CD14-positive monocyte (primary cell): Measurements from ENCODE around the gene NIPAL4. TPM values are rescaled to one million over a fixed set of nuclear protein-coding genes. Genes with fewer than 3 reads are reported as not detected.

Experiments
- DNase-seq, 3 donors: peaks; one replicate each; pipeline ENCODE4 v3.0.0-alpha.2; 2011 to 2022
- H2AFZ ChIP-seq: 2 replicates; pipeline ENCODE4 v1.6.0; 2012; ENCODE audit warnings: mild to moderate bottlenecking, low read depth, low read length, inconsistent platforms; ENCODE audit not compliant: insufficient read depth, poor library complexity, severe bottlenecking
- H3K27ac ChIP-seq, 2 donors: 1 replicate in 1 of 2; 2 replicates in 1 of 2; pipeline ENCODE4 v1.5.1; 2012 to 2013; ENCODE audit warnings: low read length in 2 of 2, control low read depth in 1 of 2, inconsistent platforms in 1 of 2, low read depth in 1 of 2, mild to moderate bottlenecking in 1 of 2
- H3K27me3 ChIP-seq, 2 donors: one replicate each; pipeline versions ENCODE4 v1.6.0 to v1.6.1; 2011 to 2013; ENCODE audit warnings: low read length in 2 of 2; ENCODE audit not compliant: control insufficient read depth in 2 of 2, insufficient read depth in 2 of 2
- H3K36me3 ChIP-seq, 2 donors: replicated peaks in 1 of 2; 1 replicate in 1 of 2; 2 replicates in 1 of 2; pipeline versions ENCODE4 v1.5.1 to v1.6.1; 2012 to 2013; ENCODE audit warnings: low read length in 2 of 2, control low read depth in 1 of 2, inconsistent platforms in 1 of 2, mild to moderate bottlenecking in 1 of 2; ENCODE audit not compliant: insufficient read depth in 2 of 2, control insufficient read depth in 1 of 2
- H3K4me1 ChIP-seq, 2 donors: 1 replicate in 1 of 2; 2 replicates in 1 of 2; pipeline versions ENCODE4 v1.5.1 to v1.6.1; 2012 to 2013; ENCODE audit warnings: low read length in 2 of 2, control low read depth in 1 of 2, inconsistent platforms in 1 of 2, mild to moderate bottlenecking in 1 of 2, moderate library complexity in 1 of 2; ENCODE audit not compliant: insufficient read depth in 2 of 2, control insufficient read depth in 1 of 2
- H3K4me2 ChIP-seq: replicated peaks from 2 replicates; pipeline ENCODE3; 2012; ENCODE audit warnings: low read length, moderate library complexity, mild to moderate bottlenecking; ENCODE audit not compliant: poor library complexity, severe bottlenecking; ENCODE audit errors: extremely low read depth
- H3K4me3 ChIP-seq, 3 experiments: fragments of 200-600 bp in 1 of 3; sonication (generic) in 1 of 3; replicated peaks in 1 of 3; 1 replicate in 2 of 3; 2 replicates in 1 of 3; pipeline ENCODE4 v1.5.1; 2011 to 2013; ENCODE audit warnings: low read length in 3 of 3, mild to moderate bottlenecking in 3 of 3, control low read depth in 2 of 3, low read depth in 2 of 3, inconsistent platforms in 1 of 3, moderate library complexity in 1 of 3
- H3K79me2 ChIP-seq: 2 replicates; pipeline ENCODE4 v1.6.0; 2012; ENCODE audit warnings: mild to moderate bottlenecking, control low read depth, inconsistent platforms, low read length, moderate library complexity; ENCODE audit not compliant: insufficient read depth
- H3K9ac ChIP-seq: 2 replicates; pipeline ENCODE4 v1.6.0; 2017; ENCODE audit warnings: low read length, mild to moderate bottlenecking; ENCODE audit not compliant: insufficient read depth, poor library complexity, severe bottlenecking
- H3K9me3 ChIP-seq, 2 donors: replicated peaks in 1 of 2; 1 replicate in 1 of 2; 2 replicates in 1 of 2; pipeline versions ENCODE4 v1.5.1 to v1.6.1; 2012 to 2013; ENCODE audit warnings: low read length in 2 of 2, control low read depth in 1 of 2; ENCODE audit not compliant: control insufficient read depth in 1 of 2, insufficient read depth in 1 of 2
- H4K20me1 ChIP-seq: 2 replicates; pipeline ENCODE4 v1.6.0; 2012; ENCODE audit warnings: mild to moderate bottlenecking, low read length, control low read depth, moderate library complexity; ENCODE audit not compliant: insufficient read depth
- H3K27ac Mint-ChIP-seq, 7 donors: one replicate each; pipeline ENCODE4 v1.8.0; 2020; ENCODE audit warnings: mild to moderate bottlenecking in 7 of 7, mixed read lengths in 7 of 7, moderate library complexity in 6 of 7, inconsistent platforms in 2 of 7
- H3K27me3 Mint-ChIP-seq, 3 donors: one replicate each; pipeline ENCODE4 v1.8.0; 2021 to 2022; ENCODE audit warnings: low read depth in 3 of 3, mild to moderate bottlenecking in 3 of 3, mixed read lengths in 3 of 3, moderate library complexity in 3 of 3, inconsistent platforms in 1 of 3
- H3K36me3 Mint-ChIP-seq, 2 donors: one replicate each; pipeline ENCODE4 v1.8.0; 2020; ENCODE audit warnings: mixed read lengths in 2 of 2, inconsistent platforms in 1 of 2, mild to moderate bottlenecking in 1 of 2
- H3K4me1 Mint-ChIP-seq: one replicate; pipeline ENCODE4 v1.8.0; 2020; ENCODE audit warnings: mild to moderate bottlenecking, mixed read lengths
- H3K4me3 Mint-ChIP-seq, 2 donors: one replicate each; pipeline ENCODE4 v1.8.0; 2020; ENCODE audit warnings: mild to moderate bottlenecking in 2 of 2, mixed read lengths in 2 of 2, moderate library complexity in 1 of 2
- H3K9me3 Mint-ChIP-seq, 7 donors: one replicate each; pipeline ENCODE4 v1.8.0; 2020 to 2022; ENCODE audit warnings: mixed read lengths in 7 of 7, mild to moderate bottlenecking in 6 of 7, moderate library complexity in 6 of 7, inconsistent platforms in 2 of 7
- WGBS: methylation state at CpG from one replicate; pipeline ENCODE4 v1.1.5; 2013; ENCODE audit warnings: missing lambda C conversion rate; ENCODE audit not compliant: insufficient coverage; 5-methylcytosine and 5-hydroxymethylcytosine counted together
- intact Hi-C, 2 donors: fragments of 100-400 bp; cut with micrococcal nuclease; formaldehyde crosslinking; loops; one replicate each; pipeline versions ENCODE4 v1.15.0 to v1.15.1; 2023
- polyA plus RNA-seq, 3 donors: library from polyadenylated mRNA; depleted of rRNA in 1 of 3; unstranded in 2 of 3; stranded (reverse) in 1 of 3; fragments of 300-500 nt in 2 of 3; fragments of >200 nt in 1 of 3; fragmentation: Illumina TruSeq in 2 of 3; gene quantifications; 1 replicate in 2 of 3; 2 replicates in 1 of 3; pipeline ENCODE4 v1.2.3, GENCODE V29; 2012 to 2021
- TF ChIP-seq, protein P1 (sequence below): fragments of 200-600 bp; IDR thresholded peaks from one replicate; pipeline ENCODE4 v1.8.0; 2022; ENCODE audit warnings: antibody characterized with exemption, mild to moderate bottlenecking

The NIPAL4 gene
- polyA plus RNA-seq, 3 donors: 0.04 to 2.3 TPM; not detected in 1

DNA sequence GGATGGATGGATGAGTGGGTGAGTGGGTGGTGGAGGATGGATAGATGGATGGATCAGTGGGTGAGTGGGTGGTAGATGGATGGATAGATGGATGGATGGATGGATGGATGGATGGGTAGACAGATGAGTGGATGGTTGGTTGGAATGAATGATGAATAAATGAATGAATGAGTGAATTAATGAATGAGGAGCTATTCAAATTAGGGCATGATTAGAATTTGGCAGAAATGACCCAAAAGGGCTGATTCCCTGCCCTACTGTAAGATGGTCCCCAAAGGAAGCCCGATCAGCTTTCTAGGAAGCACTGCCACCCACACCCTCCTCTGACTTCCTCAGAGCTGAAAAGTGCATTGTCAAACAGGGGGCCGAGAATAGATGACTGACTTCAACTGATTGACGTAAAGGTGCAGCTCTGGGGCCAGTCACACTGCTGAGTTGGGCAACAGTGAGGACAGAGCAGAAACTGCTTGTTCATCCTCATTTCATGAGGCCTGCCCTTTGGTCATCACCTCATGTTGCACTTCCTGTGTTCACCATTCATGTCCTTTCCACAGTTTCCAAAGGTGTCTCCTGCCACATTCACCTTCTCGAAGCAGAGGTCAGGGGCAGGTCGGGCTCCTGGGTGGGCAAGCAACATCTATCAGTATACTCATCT lies 34.3 kb downstream of the NIPAL4 start:
- H3K27me3 ChIP-seq: no peaks in the 10 kb centered on the region
- peaks cover 6% of the 10 kb centered on the region for H4K20me1 ChIP-seq
- Mint-ChIP-seq H3K4me3 (no peak overlapping the region), H3K36me3 (peaks cover 54 to 72% of the 10 kb centered on the region in 2 donors), H3K27me3 (peaks cover 0 to 6% (median 1%) of the 10 kb centered on the region in 3 donors), H3K27ac (peak overlapping the region; percentile 84 to 97 (median 95)), H3K4me1 (peaks cover 18% of the 10 kb centered on the region), H3K9me3 (peaks cover 0 to 2% (median 0%) of the 10 kb centered on the region in 7 donors)
- H3K36me3 ChIP-seq: peaks cover 30 to 66% of the 10 kb centered on the region in 2 donors
- H3K4me3 ChIP-seq: no peak overlapping the region
- peak; percentile 89 to 97 (median 95) for DNase-seq
- peak overlapping the region; percentile 54 to 73 for H3K27ac ChIP-seq
- TF ChIP-seq, protein P1, sequence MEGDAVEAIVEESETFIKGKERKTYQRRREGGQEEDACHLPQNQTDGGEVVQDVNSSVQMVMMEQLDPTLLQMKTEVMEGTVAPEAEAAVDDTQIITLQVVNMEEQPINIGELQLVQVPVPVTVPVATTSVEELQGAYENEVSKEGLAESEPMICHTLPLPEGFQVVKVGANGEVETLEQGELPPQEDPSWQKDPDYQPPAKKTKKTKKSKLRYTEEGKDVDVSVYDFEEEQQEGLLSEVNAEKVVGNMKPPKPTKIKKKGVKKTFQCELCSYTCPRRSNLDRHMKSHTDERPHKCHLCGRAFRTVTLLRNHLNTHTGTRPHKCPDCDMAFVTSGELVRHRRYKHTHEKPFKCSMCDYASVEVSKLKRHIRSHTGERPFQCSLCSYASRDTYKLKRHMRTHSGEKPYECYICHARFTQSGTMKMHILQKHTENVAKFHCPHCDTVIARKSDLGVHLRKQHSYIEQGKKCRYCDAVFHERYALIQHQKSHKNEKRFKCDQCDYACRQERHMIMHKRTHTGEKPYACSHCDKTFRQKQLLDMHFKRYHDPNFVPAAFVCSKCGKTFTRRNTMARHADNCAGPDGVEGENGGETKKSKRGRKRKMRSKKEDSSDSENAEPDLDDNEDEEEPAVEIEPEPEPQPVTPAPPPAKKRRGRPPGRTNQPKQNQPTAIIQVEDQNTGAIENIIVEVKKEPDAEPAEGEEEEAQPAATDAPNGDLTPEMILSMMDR: no peak
- H3K9me3 ChIP-seq: no peaks in the 10 kb centered on the region
- H3K4me1 ChIP-seq: peaks cover 17 to 18% of the 10 kb centered on the region in 2 donors
- no peak overlapping the region for H2AFZ ChIP-seq
- H3K9ac ChIP-seq: no peak overlapping the region
- H3K79me2 ChIP-seq: no peaks in the 10 kb centered on the region
- peak overlapping the region; percentile 10 for H3K4me2 ChIP-seq
- intact Hi-C loops: loop anchor here in 1 of 2 donors (5.0 kb wide), 1 partner anchor 238 kb away; the partner anchor contains the start of gene THG1L
- WGBS: 4% methylated on average over 2 of the region's 5 CpGs

DNA sequence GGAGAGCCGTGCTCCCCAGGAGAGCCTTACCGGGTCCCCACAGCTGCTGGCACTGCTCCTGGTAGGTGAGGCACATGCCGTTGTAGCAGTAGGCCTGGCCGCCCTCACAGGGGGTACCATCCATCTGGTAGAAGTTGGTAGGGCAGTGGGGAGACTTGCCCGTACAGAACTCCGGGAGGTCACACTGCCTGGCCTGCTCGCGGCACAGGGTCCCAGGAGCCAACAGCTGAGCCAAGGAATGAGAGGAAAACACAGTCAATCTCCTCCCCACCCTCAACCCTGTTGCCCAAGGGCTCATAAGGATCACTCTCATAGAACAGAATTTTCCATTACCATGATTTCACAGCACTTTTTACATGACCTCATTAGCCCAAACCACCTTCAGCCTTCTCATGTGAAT lies 36.9 kb downstream of the NIPAL4 start:
- H3K9me3 ChIP-seq: no peaks in the 10 kb centered on the region
- H4K20me1 ChIP-seq: peaks cover 6% of the 10 kb centered on the region
- no peak overlapping the region for H2AFZ ChIP-seq
- no peak overlapping the region for H3K9ac ChIP-seq
- no peaks in the 10 kb centered on the region for H3K79me2 ChIP-seq
- H3K9me3 Mint-ChIP-seq: peaks cover 0 to 5% (median 0%) of the 10 kb centered on the region in 7 donors
- peaks cover 53 to 69% of the 10 kb centered on the region in 2 donors for H3K36me3 Mint-ChIP-seq
- intact Hi-C loops: no loop called here
- no peak overlapping the region for H3K4me2 ChIP-seq
- peaks cover 1 to 7% (median 2%) of the 10 kb centered on the region in 3 donors for H3K27me3 Mint-ChIP-seq
- 98% methylated on average over 5 of the region's 8 CpGs for WGBS
- TF ChIP-seq, protein P1: no peak
- peaks cover 12 to 61% of the 10 kb centered on the region in 2 donors for H3K36me3 ChIP-seq
- H3K27ac Mint-ChIP-seq: peak overlapping the region in 3 of 7 donors; percentile 15 to 75 (median 63)
- no peak overlapping the region for H3K27ac ChIP-seq
- no peaks in the 10 kb centered on the region for H3K27me3 ChIP-seq
- peaks cover 29% of the 10 kb centered on the region for H3K4me1 Mint-ChIP-seq
- H3K4me3 ChIP-seq: no peak overlapping the region
- H3K4me3 Mint-ChIP-seq: no peak overlapping the region
- DNase-seq: no peak
- H3K4me1 ChIP-seq: peaks cover 28 to 36% of the 10 kb centered on the region in 2 donors
